GM23338 (cell line): ENCODE data around the gene ANKRD49. TPM values are rescaled to one million over a fixed set of nuclear protein-coding genes. Genes with fewer than 3 reads are reported as not detected.

Source experiments
- ATAC-seq: fragments of 200-7000 bp; cut with Tn5 transposase; 3 replicates; pipeline ENCODE4 v1.9.1; 2020
- DNase-seq: peaks from one replicate; pipeline ENCODE4 v3.0.0-alpha.2; 2015; ENCODE audit warnings: low spot score
- H2AFZ ChIP-seq: fragments of 200-600 bp; sonication (generic); 2 replicates; pipeline ENCODE4 v1.8.0; 2016; ENCODE audit warnings: antibody characterized with exemption, mild to moderate bottlenecking, moderate library complexity
- H3F3A ChIP-seq: fragments of 200-600 bp; sonication (generic); replicated peaks from 2 replicates; pipeline ENCODE4 v1.8.0; 2017; ENCODE audit warnings: antibody characterized with exemption, mixed run types, low read depth
- H3K27ac ChIP-seq: fragments of 200-600 bp; sonication (generic); 2 replicates; pipeline ENCODE4 v1.6.1; 2016; ENCODE audit warnings: low read depth
- H3K27me3 ChIP-seq: fragments of 200-600 bp; sonication (generic); 2 replicates; pipeline ENCODE4 v1.8.0; 2016; ENCODE audit warnings: mild to moderate bottlenecking, mixed run types, moderate library complexity; ENCODE audit not compliant: insufficient read depth
- H3K36me3 ChIP-seq: fragments of 200-600 bp; sonication (generic); 2 replicates; pipeline ENCODE4 v1.8.0; 2016; ENCODE audit warnings: mild to moderate bottlenecking; ENCODE audit not compliant: insufficient read depth
- H3K4me1 ChIP-seq: fragments of 200-600 bp; sonication (generic); 2 replicates; pipeline ENCODE4 v1.8.0; 2016; ENCODE audit warnings: mild to moderate bottlenecking, moderate library complexity; ENCODE audit not compliant: insufficient read depth
- H3K4me2 ChIP-seq: fragments of 200-600 bp; sonication (generic); 2 replicates; pipeline ENCODE4 v1.7.1; 2017; ENCODE audit warnings: mixed run types
- H3K4me3 ChIP-seq: fragments of 200-600 bp; sonication (generic); 2 replicates; pipeline ENCODE4 v1.6.1; 2016; ENCODE audit warnings: mixed run types
- H3K79me2 ChIP-seq: fragments of 200-600 bp; sonication (generic); replicated peaks from 2 replicates; pipeline ENCODE4 v1.8.0; 2017; ENCODE audit warnings: mild to moderate bottlenecking; ENCODE audit not compliant: insufficient read depth
- H3K9me2 ChIP-seq: fragments of 200-600 bp; sonication (generic); 2 replicates; pipeline ENCODE4 v1.8.0; 2017; ENCODE audit not compliant: insufficient read depth
- H4K20me1 ChIP-seq: fragments of 200-600 bp; sonication (generic); replicated peaks from 2 replicates; pipeline ENCODE4 v1.8.0; 2017; ENCODE audit warnings: mild to moderate bottlenecking; ENCODE audit not compliant: insufficient read depth
- H3K27ac Mint-ChIP-seq: 2 replicates; pipeline ENCODE4 v1.8.0; 2020; ENCODE audit warnings: inconsistent platforms, mild to moderate bottlenecking, moderate library complexity, mixed read lengths
- H3K27me3 Mint-ChIP-seq: 3 replicates; pipeline ENCODE4 v1.8.0; 2022; ENCODE audit warnings: low read depth, mild to moderate bottlenecking, moderate library complexity, mixed read lengths, inconsistent platforms; ENCODE audit not compliant: insufficient read depth, poor library complexity
- H3K36me3 Mint-ChIP-seq: 3 replicates; pipeline ENCODE4 v1.8.0; 2021; ENCODE audit warnings: low read depth, mild to moderate bottlenecking, inconsistent platforms, moderate library complexity, mixed read lengths
- H3K4me1 Mint-ChIP-seq: 3 replicates; pipeline ENCODE4 v1.8.0; 2020; ENCODE audit warnings: mild to moderate bottlenecking, inconsistent platforms, mixed read lengths
- H3K4me3 Mint-ChIP-seq: 3 replicates; pipeline ENCODE4 v1.8.0; 2021; ENCODE audit warnings: moderate library complexity, mild to moderate bottlenecking, inconsistent platforms, mixed read lengths
- H3K9me3 Mint-ChIP-seq: 3 replicates; pipeline ENCODE4 v1.8.0; 2020; ENCODE audit warnings: moderate library complexity, mild to moderate bottlenecking, inconsistent platforms, mixed read lengths
- CTCF ChIP-seq, 2 experiments: fragments of 200-600 bp in 1 of 2; sonication (generic) in 1 of 2; conservative IDR thresholded peaks; 2 replicates each; pipeline versions ENCODE4 v1.5.1 to v1.6.1; 2016 to 2017; ENCODE audit warnings: antibody characterized with exemption in 2 of 2, low read depth in 2 of 2, mild to moderate bottlenecking in 2 of 2, moderate library complexity in 1 of 2
- ETS1 ChIP-seq: IDR thresholded peaks from 2 replicates; pipeline ENCODE4 v1.6.1; 2016; ENCODE audit warnings: antibody characterized with exemption
- EZH2 ChIP-seq: fragments of 200-600 bp; sonication (generic); IDR thresholded peaks from one replicate; pipeline ENCODE4 v1.8.0; 2017; ENCODE audit warnings: antibody characterized with exemption, mild to moderate bottlenecking, low read depth; ENCODE audit not compliant: unreplicated experiment
- EZH2phosphoT487 ChIP-seq: fragments of 200-600 bp; sonication (generic); IDR thresholded peaks from one replicate; pipeline ENCODE4 v1.8.1; 2018; ENCODE audit warnings: antibody characterized with exemption; ENCODE audit not compliant: unreplicated experiment
- JUNB ChIP-seq: IDR thresholded peaks from one replicate; pipeline ENCODE4 v1.6.1; 2016; ENCODE audit warnings: antibody characterized with exemption; ENCODE audit not compliant: unreplicated experiment
- NANOG ChIP-seq: IDR thresholded peaks from 2 replicates; pipeline ENCODE4 v1.6.1; 2016; ENCODE audit warnings: antibody characterized with exemption, borderline replicate concordance
- REST ChIP-seq: IDR thresholded peaks from one replicate; pipeline ENCODE4 v1.6.1; 2018; ENCODE audit warnings: antibody characterized with exemption; ENCODE audit not compliant: unreplicated experiment
- STAT1 ChIP-seq: IDR thresholded peaks from one replicate; pipeline ENCODE4 v1.6.1; 2016; ENCODE audit warnings: antibody characterized with exemption; ENCODE audit not compliant: unreplicated experiment
- ZNF114 ChIP-seq: fragments of 250-450 bp; sonication (Bioruptor Pico); IDR thresholded peaks from 2 replicates; pipeline ENCODE4 v1.5.0; 2020; ENCODE audit warnings: mild to moderate bottlenecking, moderate library complexity
- ZNF462 ChIP-seq: fragments of 250-450 bp; sonication (Bioruptor Pico); IDR thresholded peaks from 2 replicates; pipeline ENCODE4 v1.5.0; 2020; ENCODE audit warnings: mild to moderate bottlenecking, moderate library complexity
- polyA plus RNA-seq: library from polyadenylated mRNA; unstranded; fragments of >200 nt; fragmentation: Nextera tagmentation; extraction: Ambion mirVana; gene quantifications from 2 replicates; pipeline ENCODE4 v1.2.1, GENCODE V29; 2016
- total RNA-seq: library from RNA; depleted of rRNA; stranded (reverse); fragments of >200 nt; shearing (Covaris generic); gene quantifications from 2 replicates; pipeline ENCODE4 v1.2.3, GENCODE V29; 2014

The ANKRD49 gene
- total and polyA plus RNA-seq, 2 experiments from 2014 or later, result 16.0 to 35.2 TPM

- TF ChIP-seq ZNF462 (CRISPR knock-in tag), result no peak
- no peak for TF ChIP-seq REST
- TF ChIP-seq EZH2, result no peak
- no peak for TF ChIP-seq ETS1
These were observed 34.2 kb upstream of the ANKRD49 start (continued) for GRCh38 chr11:94459576-94459975.

GRCh38 chr11:94469416-94469815 lies 24.4 kb upstream of the ANKRD49 start:
- no peaks in the 10 kb centered on the region for H4K20me1 ChIP-seq
- no peak overlapping the region for H2AFZ ChIP-seq
- ATAC-seq (no peak), DNase-seq (no peak)
- H3K9me2 ChIP-seq, result no peaks in the 10 kb centered on the region
- peaks cover 6% of the 10 kb centered on the region; the same call in 1 of the 2 replicates for H3K36me3 ChIP-seq
- H3K27me3 ChIP-seq, result no peaks in the 10 kb centered on the region
- no peaks in the 10 kb centered on the region for H3F3A ChIP-seq
- H3K79me2 ChIP-seq, result no peaks in the 10 kb centered on the region
- peaks cover 17% of the 10 kb centered on the region for H3K4me1 Mint-ChIP-seq
- no peaks in the 10 kb centered on the region for H3K9me3 Mint-ChIP-seq
- H3K27ac ChIP-seq, result no peak overlapping the region
- no peaks in the 10 kb centered on the region for H3K27me3 Mint-ChIP-seq
- H3K27ac Mint-ChIP-seq, result no peak overlapping the region
- no peak overlapping the region for H3K4me3 ChIP-seq
- H3K4me3 Mint-ChIP-seq, result no peak overlapping the region
- peaks cover 20% of the 10 kb centered on the region for H3K4me1 ChIP-seq
- H3K36me3 Mint-ChIP-seq, result peaks cover 8% of the 10 kb centered on the region; the same call in 2 of the 3 replicates
- no peak overlapping the region for H3K4me2 ChIP-seq
- TF ChIP-seq CTCF (conservative IDR thresholded peaks at IDR 0.05; ENCODE audit: low read depth in 2 of 2), result no peak
- no peak for TF ChIP-seq JUNB
- no peak for TF ChIP-seq STAT1
- no peak for TF ChIP-seq NANOG
- no peak for TF ChIP-seq ETS1
- no peak for TF ChIP-seq EZH2phosphoT487
- no peak for TF ChIP-seq ZNF114
- no peak for TF ChIP-seq EZH2
